SK-N-SH treated with all-trans-retinoic acid at 6 μM for 48 hours (cell line): Measurements from ENCODE around the gene OLFM1.

Experiments used
- ARNTL ChIP-seq: fragments of 450-650 bp; formaldehyde crosslinking; IDR thresholded peaks from 2 replicates; pipeline ENCODE4 v1.5.0; 2020; ENCODE audit warnings: low read depth, mild to moderate bottlenecking, moderate library complexity, borderline replicate concordance
- CSRNP3 ChIP-seq: fragments of 250-450 bp; sonication (Bioruptor Pico); IDR thresholded peaks from 2 replicates; pipeline ENCODE4 v1.5.1; 2021; ENCODE audit warnings: mild to moderate bottlenecking, moderate library complexity
- ESRRG ChIP-seq: fragments of 250-450 bp; sonication (Bioruptor Pico); IDR thresholded peaks from 2 replicates; pipeline ENCODE4 v1.6.1; 2021; ENCODE audit warnings: mild to moderate bottlenecking
- PATZ1 ChIP-seq: fragments of 250-450 bp; sonication (Bioruptor Pico); IDR thresholded peaks from 2 replicates; pipeline ENCODE4 v1.8.0; 2020; ENCODE audit warnings: mild to moderate bottlenecking, moderate library complexity, borderline replicate concordance
- SNAI2 ChIP-seq: fragments of 250-450 bp; sonication (Bioruptor Pico); IDR thresholded peaks from 2 replicates; pipeline ENCODE4 v1.5.0; 2020; ENCODE audit warnings: mild to moderate bottlenecking, moderate library complexity
- TSHZ2 ChIP-seq: fragments of 250-450 bp; sonication (Bioruptor Pico); IDR thresholded peaks from 2 replicates; pipeline ENCODE4 v1.5.0; 2020; ENCODE audit warnings: mild to moderate bottlenecking, moderate library complexity
- ZC3H10 ChIP-seq: fragments of 250-450 bp; sonication (Bioruptor Pico); IDR thresholded peaks from 2 replicates; pipeline ENCODE4 v1.5.1; 2021; ENCODE audit warnings: mild to moderate bottlenecking, moderate library complexity
- ZFP3 ChIP-seq: fragments of 250-450 bp; sonication (Bioruptor Pico); IDR thresholded peaks from 2 replicates; pipeline ENCODE4 v1.5.0; 2020; ENCODE audit warnings: mild to moderate bottlenecking, moderate library complexity

DNA sequence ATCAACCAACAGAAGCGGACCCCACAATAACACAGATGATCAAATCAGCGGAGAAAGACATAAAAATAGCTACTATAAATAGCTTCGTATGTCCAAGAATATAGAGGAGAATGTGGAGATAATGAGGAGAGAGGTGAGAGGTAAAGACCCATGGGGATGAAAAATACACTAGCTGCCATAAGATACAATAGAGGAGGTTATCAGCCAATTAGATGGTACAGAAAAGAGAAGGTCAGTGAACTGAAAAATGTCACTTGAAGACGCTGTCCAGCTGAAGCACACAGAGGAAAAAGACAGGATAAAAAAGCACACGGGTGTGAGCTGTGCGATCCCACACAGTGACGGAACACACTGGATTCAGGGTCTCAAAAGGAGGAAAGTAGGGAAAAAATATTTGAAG, 73.4 kb downstream of the OLFM1 start:
- no peak for TF ChIP-seq ZFP3 (CRISPR knock-in tag)
- TF ChIP-seq PATZ1 (CRISPR knock-in tag), result no peak
- no peak for TF ChIP-seq ZC3H10
- TF ChIP-seq ARNTL (CRISPR knock-in tag), result no peak
- no peak for TF ChIP-seq SNAI2
- no peak for TF ChIP-seq TSHZ2 (CRISPR knock-in tag)
- no peak for TF ChIP-seq CSRNP3 (CRISPR knock-in tag)
- no peak for TF ChIP-seq ESRRG (CRISPR knock-in tag)
